Smooth muscle cell (in vitro differentiated cells): ENCODE measurements around the gene NOP9. TPM values are rescaled to one million over a fixed set of nuclear protein-coding genes. Genes with fewer than 3 reads are reported as not detected.

Source experiments
- DNase-seq: peaks from one replicate; lab custom pipeline; 2025; ENCODE audit not compliant: unreplicated experiment; lab: John Stamatoyannopoulos, UW
- H2AFZ ChIP-seq: fragments of 200-600 bp; sonication (generic); 2 replicates; pipeline ENCODE4 v1.6.0; 2016; ENCODE audit warnings: antibody characterized with exemption, low read depth, mild to moderate bottlenecking
- H3F3A ChIP-seq: fragments of 200-600 bp; sonication (generic); 2 replicates; pipeline ENCODE4 v1.6.0; 2017; ENCODE audit warnings: antibody characterized with exemption, low read depth
- H3K27ac ChIP-seq: fragments of 200-600 bp; sonication (generic); 2 replicates; pipeline ENCODE4 v1.5.1; 2016; ENCODE audit warnings: low read depth, mild to moderate bottlenecking
- H3K27me3 ChIP-seq: fragments of 200-600 bp; sonication (generic); 2 replicates; pipeline ENCODE4 v1.6.1; 2016; ENCODE audit warnings: low read depth, mild to moderate bottlenecking
- H3K36me3 ChIP-seq: fragments of 200-600 bp; sonication (generic); 2 replicates; pipeline ENCODE4 v1.5.1; 2016; ENCODE audit warnings: low read depth
- H3K4me1 ChIP-seq: fragments of 200-600 bp; sonication (generic); 2 replicates; pipeline ENCODE4 v1.5.1; 2016; ENCODE audit warnings: low read depth
- H3K4me2 ChIP-seq: fragments of 200-600 bp; sonication (generic); 2 replicates; pipeline ENCODE4 v1.6.0; 2016; ENCODE audit warnings: mild to moderate bottlenecking
- H3K4me3 ChIP-seq: fragments of 200-600 bp; sonication (generic); 2 replicates; pipeline ENCODE4 v1.5.1; 2016; ENCODE audit warnings: mild to moderate bottlenecking
- H3K79me2 ChIP-seq: fragments of 200-600 bp; sonication (generic); 2 replicates; pipeline ENCODE4 v1.6.0; 2016; ENCODE audit warnings: low read depth, mild to moderate bottlenecking
- H3K9ac ChIP-seq: fragments of 200-600 bp; sonication (generic); 2 replicates; pipeline ENCODE4 v1.6.0; 2016; ENCODE audit warnings: low read depth
- H3K9me3 ChIP-seq: fragments of 200-600 bp; sonication (generic); replicated peaks from 2 replicates; pipeline ENCODE4 v1.5.1; 2016; ENCODE audit warnings: low read depth
- H4K20me1 ChIP-seq: fragments of 200-600 bp; sonication (generic); 2 replicates; pipeline ENCODE4 v1.6.0; 2016; ENCODE audit warnings: low read depth
- WGBS: methylation state at CpG from one replicate; pipeline ENCODE4 v1.1.7; 2016; ENCODE audit warnings: low lambda C conversion rate; 5-methylcytosine and 5-hydroxymethylcytosine counted together
- polyA plus RNA-seq: library from polyadenylated mRNA; unstranded; fragments of >200 nt; fragmentation: Nextera tagmentation; extraction: Ambion mirVana; gene quantifications from 2 replicates; pipeline ENCODE4 v1.2.1, GENCODE V29; 2016
- total RNA-seq: library from RNA; depleted of rRNA; stranded (reverse); fragments of >200 nt; gene quantifications from 2 replicates; pipeline ENCODE4 v1.2.3, GENCODE V29; 2014
- TF ChIP-seq, protein P1 (sequence below): fragments of 200-600 bp; sonication (generic); IDR thresholded peaks from 2 replicates; pipeline ENCODE4 v1.5.1; 2017; ENCODE audit warnings: borderline replicate concordance, mild to moderate bottlenecking, antibody characterized with exemption; ENCODE audit not compliant: insufficient read depth, poor library complexity, severe bottlenecking

The NOP9 gene
- total and polyA plus RNA-seq, 2 experiments from 2014 or later: 3.3 to 9.3 TPM

DNA sequence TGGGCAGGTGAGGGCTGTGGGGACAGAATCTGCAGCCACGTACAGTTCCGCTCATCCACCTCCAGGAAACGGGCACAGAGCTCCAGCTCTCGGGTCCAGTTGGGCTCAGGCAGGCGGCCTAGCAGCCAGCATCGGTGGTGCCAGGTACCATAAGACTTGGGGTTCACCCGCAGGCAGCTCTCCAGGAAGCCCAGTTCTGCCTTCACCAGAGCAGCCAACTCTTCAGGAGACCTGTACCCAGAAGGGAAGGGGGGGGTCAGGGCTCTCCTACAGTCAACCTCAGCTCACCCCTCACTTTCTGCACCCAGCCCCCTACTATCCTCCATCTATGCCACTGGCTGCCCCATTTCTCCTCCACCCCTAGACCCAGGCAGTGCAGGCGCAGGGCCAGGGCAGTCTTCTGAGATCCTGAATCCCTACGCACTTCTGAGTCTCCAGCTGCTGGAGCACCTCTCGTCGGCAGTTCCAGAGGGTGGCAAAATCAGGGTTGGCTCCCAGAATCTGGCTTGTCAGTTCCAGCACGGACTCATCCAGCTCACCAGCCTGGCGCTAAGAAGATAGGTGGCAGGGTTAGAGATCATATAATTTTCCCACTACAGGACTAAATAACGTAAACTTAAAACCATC is 29.6 kb upstream of the NOP9 start:
- 95% methylated on average over 14 of the region's 14 CpGs for WGBS
- Histone ChIP-seq H4K20me1 (no peaks in the 10 kb centered on the region), H3K36me3 (no peaks in the 10 kb centered on the region), H3K27me3 (no peaks in the 10 kb centered on the region), H3K4me1 (no peaks in the 10 kb centered on the region), H3F3A (no peaks in the 10 kb centered on the region), H3K79me2 (no peaks in the 10 kb centered on the region), H3K4me2 (no peak overlapping the region), H3K9me3 (no peaks in the 10 kb centered on the region), H3K9ac (no peak overlapping the region), H3K4me3 (no peak overlapping the region), H3K27ac (no peak overlapping the region), H2AFZ (no peak overlapping the region)
- DNase-seq: no peak
- TF ChIP-seq, protein P1, sequence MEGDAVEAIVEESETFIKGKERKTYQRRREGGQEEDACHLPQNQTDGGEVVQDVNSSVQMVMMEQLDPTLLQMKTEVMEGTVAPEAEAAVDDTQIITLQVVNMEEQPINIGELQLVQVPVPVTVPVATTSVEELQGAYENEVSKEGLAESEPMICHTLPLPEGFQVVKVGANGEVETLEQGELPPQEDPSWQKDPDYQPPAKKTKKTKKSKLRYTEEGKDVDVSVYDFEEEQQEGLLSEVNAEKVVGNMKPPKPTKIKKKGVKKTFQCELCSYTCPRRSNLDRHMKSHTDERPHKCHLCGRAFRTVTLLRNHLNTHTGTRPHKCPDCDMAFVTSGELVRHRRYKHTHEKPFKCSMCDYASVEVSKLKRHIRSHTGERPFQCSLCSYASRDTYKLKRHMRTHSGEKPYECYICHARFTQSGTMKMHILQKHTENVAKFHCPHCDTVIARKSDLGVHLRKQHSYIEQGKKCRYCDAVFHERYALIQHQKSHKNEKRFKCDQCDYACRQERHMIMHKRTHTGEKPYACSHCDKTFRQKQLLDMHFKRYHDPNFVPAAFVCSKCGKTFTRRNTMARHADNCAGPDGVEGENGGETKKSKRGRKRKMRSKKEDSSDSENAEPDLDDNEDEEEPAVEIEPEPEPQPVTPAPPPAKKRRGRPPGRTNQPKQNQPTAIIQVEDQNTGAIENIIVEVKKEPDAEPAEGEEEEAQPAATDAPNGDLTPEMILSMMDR: no peak

DNA sequence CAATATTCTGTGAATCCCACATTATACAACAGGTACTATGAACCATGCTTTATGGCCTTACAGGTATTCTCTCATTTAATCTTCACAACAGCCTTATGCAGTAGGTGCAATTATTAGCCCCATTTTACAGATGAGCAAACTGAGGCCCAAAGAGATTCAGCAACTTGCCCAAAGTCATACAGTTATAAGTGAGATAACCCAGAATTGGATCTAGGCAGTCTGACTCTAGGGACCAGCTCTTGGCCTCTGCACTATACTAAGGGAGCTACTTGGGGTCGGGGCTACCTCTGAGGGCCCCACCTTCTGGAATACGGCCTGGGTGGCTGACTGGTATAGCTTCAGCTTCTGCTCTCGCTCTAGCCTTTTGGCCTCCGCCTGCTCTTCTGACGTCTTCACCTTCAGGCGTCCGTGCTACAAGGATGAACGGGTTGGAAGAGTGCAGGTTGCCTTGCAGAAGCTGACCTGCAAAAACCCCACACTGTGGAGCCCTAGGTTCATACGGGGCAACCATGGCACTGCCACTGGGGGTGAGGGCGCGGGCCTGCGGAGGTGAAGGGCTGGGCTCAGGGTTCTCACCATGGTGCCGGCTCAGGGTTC is 29.0 kb upstream of the NOP9 start:
- Histone ChIP-seq H3K27me3 (no peaks in the 10 kb centered on the region), H4K20me1 (no peaks in the 10 kb centered on the region), H3K9me3 (no peaks in the 10 kb centered on the region), H3F3A (no peaks in the 10 kb centered on the region), H3K27ac (peak overlapping the region; percentile 90), H3K79me2 (no peaks in the 10 kb centered on the region), H3K36me3 (no peaks in the 10 kb centered on the region), H3K9ac (peak overlapping the region; percentile 98), H3K4me1 (no peaks in the 10 kb centered on the region), H3K4me2 (peak overlapping the region; percentile 97), H2AFZ (peak overlapping the region; percentile 94), H3K4me3 (peak overlapping the region; percentile 95)
- TF ChIP-seq, protein P1: no peak
- no peak for DNase-seq
- 29% methylated on average over 13 of the region's 13 CpGs for WGBS

DNA sequence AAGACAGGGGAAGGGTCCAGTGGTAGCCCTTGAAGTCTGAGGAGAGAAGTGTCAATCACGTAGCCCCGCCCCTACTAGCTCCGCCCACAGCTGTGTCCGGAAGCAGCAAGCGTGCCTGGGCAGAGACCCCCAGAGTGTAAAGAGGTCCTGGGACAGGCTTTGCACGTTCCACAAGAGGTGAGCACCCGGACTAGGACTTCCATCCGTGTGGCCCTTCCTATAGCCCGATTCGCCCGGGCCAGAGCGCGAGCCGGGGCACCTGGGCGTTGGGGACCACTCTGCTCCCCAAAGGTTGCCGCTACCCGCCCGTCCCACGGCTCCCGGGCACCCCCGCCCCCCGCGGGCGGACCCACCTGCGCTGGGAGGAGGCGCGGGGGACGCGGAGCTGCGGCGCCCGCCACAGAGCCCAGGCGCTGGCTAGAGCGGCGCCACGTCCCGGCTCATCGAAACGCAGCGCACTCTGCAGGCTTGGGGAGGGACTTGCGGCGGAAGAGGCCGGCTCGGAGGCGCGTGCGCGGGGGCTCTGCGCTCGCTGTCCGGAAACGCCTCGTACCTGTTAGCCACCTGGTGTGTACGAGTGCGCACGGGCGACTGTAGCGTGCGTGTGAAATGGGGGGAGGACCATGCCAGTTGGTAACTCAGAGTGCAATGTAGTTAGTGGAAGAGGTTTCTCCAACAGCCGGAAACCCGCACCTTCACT is 28.4 kb upstream of the NOP9 start, which contains the start of gene RABGGTA:
TSS of gene RABGGTA (minus strand) at position 464 of the 700 bp plus-strand sequence. CDS start 482 bp downstream, outside the sequence.
- H2AFZ ChIP-seq: peak within 1 kb of the TSS; percentile 94
- peak within 1 kb of the TSS; percentile 98 for H3K9ac ChIP-seq
- peak within 1 kb of the TSS; percentile 95 for H3K4me3 ChIP-seq
- H3F3A ChIP-seq: no peaks in the 10 kb centered on the region
- H3K9me3 ChIP-seq: no peaks in the 10 kb centered on the region
- no peaks in the 10 kb centered on the region for H3K27me3 ChIP-seq
- H3K27ac ChIP-seq: peak within 1 kb of the TSS; percentile 90
- H3K79me2 ChIP-seq: no peaks in the 10 kb centered on the region
- H3K36me3 ChIP-seq: no peaks in the 10 kb centered on the region
- TF ChIP-seq, protein P1: peak; percentile 64
- H3K4me1 ChIP-seq: no peaks in the 10 kb centered on the region
- H4K20me1 ChIP-seq: no peaks in the 10 kb centered on the region
- peak within 1 kb of the TSS; percentile 97 for H3K4me2 ChIP-seq
- DNase-seq: peak; percentile 42
- 1% methylated on average over 55 of the region's 61 CpGs for WGBS
